B cell (primary cell): ENCODE data around the gene METTL9. TPM values are rescaled to one million over a fixed set of nuclear protein-coding genes. Genes with fewer than 3 reads are reported as not detected.

Experiments
- ATAC-seq: fragments of 200-7000 bp; cut with Tn5 transposase; one replicate; pipeline ENCODE4 v1.10.0; 2021; ENCODE audit warnings: low read depth, mild to moderate bottlenecking, moderate number of reproducible peaks, moderate library complexity
- CTCF ChIA-PET: fragments of 350-600 bp; sonication (Branson Sonifier 250); formaldehyde crosslinking; loops from one replicate; lab custom pipeline; 2021; ENCODE audit warnings: antibody characterized with exemption, inconsistent platforms; lab: Charles Lee
- POLR2A ChIA-PET: fragments of 350-600 bp; sonication (Branson Sonifier 250); formaldehyde crosslinking; loops from one replicate; lab custom pipeline; 2021; ENCODE audit warnings: antibody characterized with exemption; lab: Charles Lee
- DNase-seq: peaks from one replicate; pipeline ENCODE4 v3.0.0; 2013
- H2AFZ ChIP-seq: 2 replicates; pipeline ENCODE4 v1.6.1; 2012; ENCODE audit warnings: mild to moderate bottlenecking, low read depth, low read length; ENCODE audit not compliant: insufficient read depth, poor library complexity, severe bottlenecking
- H3K27ac ChIP-seq, 2 donors: 1 replicate in 1 of 2; 2 replicates in 1 of 2; pipeline ENCODE4 v1.5.1; 2012 to 2013; ENCODE audit warnings: low read length in 2 of 2, mild to moderate bottlenecking in 2 of 2, moderate library complexity in 1 of 2
- H3K27me3 ChIP-seq, 4 experiments: fragments of 200-600 bp in 1 of 4; sonication (generic) in 1 of 4; replicated peaks in 1 of 4; 1 replicate in 2 of 4; 2 replicates in 2 of 4; pipeline versions ENCODE4 v1.6.1 to v1.7.0; 2013 to 2016; ENCODE audit warnings: low read length in 3 of 4, mild to moderate bottlenecking in 2 of 4, mixed read lengths in 1 of 4, moderate library complexity in 1 of 4; ENCODE audit not compliant: insufficient read depth in 4 of 4, control insufficient read depth in 3 of 4; ENCODE audit errors: control extremely low read depth in 1 of 4
- H3K36me3 ChIP-seq, 2 experiments: replicated peaks in 1 of 2; 1 replicate in 1 of 2; 2 replicates in 1 of 2; pipeline versions ENCODE4 v1.6.1 to v1.7.1; 2013; ENCODE audit warnings: low read length in 1 of 2; ENCODE audit not compliant: insufficient read depth in 2 of 2, control insufficient read depth in 1 of 2; ENCODE audit errors: control extremely low read depth in 1 of 2, extremely low read depth in 1 of 2
- H3K4me1 ChIP-seq, 2 donors: fragments of 200-600 bp in 1 of 2; sonication (generic) in 1 of 2; 1 replicate in 1 of 2; 2 replicates in 1 of 2; pipeline versions ENCODE4 v1.5.1 to v1.6.1; 2013 to 2017; ENCODE audit warnings: low read length in 2 of 2; ENCODE audit not compliant: control insufficient read depth in 2 of 2, insufficient read depth in 2 of 2
- H3K4me2 ChIP-seq: replicated peaks from 2 replicates; pipeline ENCODE3; 2012; ENCODE audit warnings: mild to moderate bottlenecking, low read depth, low read length; ENCODE audit not compliant: poor library complexity, severe bottlenecking
- H3K4me3 ChIP-seq, 5 experiments: fragments of 200-600 bp in 1 of 5; sonication (generic) in 1 of 5; 1 replicate in 3 of 5; 2 replicates in 2 of 5; pipeline versions ENCODE4 v1.5.1 to v1.7.0; 2011 to 2016; ENCODE audit warnings: low read length in 4 of 5, mild to moderate bottlenecking in 4 of 5, low read depth in 2 of 5, control low read depth in 1 of 5, moderate library complexity in 1 of 5; ENCODE audit not compliant: insufficient read depth in 1 of 5; ENCODE audit errors: control extremely low read depth in 1 of 5, extremely low read depth in 1 of 5
- H3K79me2 ChIP-seq: fragments of 200-600 bp; sonication (generic); one replicate; pipeline ENCODE4 v1.6.0; 2016; ENCODE audit warnings: low read length; ENCODE audit not compliant: control insufficient read depth, insufficient read depth
- H3K9ac ChIP-seq: fragments of 200-600 bp; sonication (generic); 2 replicates; pipeline ENCODE4 v1.6.1; 2017; ENCODE audit warnings: mild to moderate bottlenecking, low read length, moderate library complexity
- H3K9me3 ChIP-seq, 3 donors: one replicate each; pipeline versions ENCODE4 v1.6.1 to v1.7.1; 2013; ENCODE audit warnings: low read length in 2 of 3; ENCODE audit not compliant: control insufficient read depth in 2 of 3, insufficient read depth in 1 of 3; ENCODE audit errors: control extremely low read depth in 1 of 3
- H4K20me1 ChIP-seq: 2 replicates; pipeline ENCODE4 v1.6.0; 2012; ENCODE audit warnings: mild to moderate bottlenecking, low read length; ENCODE audit not compliant: insufficient read depth, control insufficient read depth, poor library complexity, severe bottlenecking
- H3K27ac Mint-ChIP-seq: one replicate; pipeline ENCODE4 v1.8.0; 2021; ENCODE audit warnings: mixed read lengths
- H3K27me3 Mint-ChIP-seq: one replicate; pipeline ENCODE4 v1.8.0; 2021; ENCODE audit warnings: mixed read lengths
- H3K4me1 Mint-ChIP-seq: one replicate; pipeline ENCODE4 v1.8.0; 2021; ENCODE audit warnings: mixed read lengths
- H3K4me3 Mint-ChIP-seq: one replicate; pipeline ENCODE4 v1.8.0; 2021; ENCODE audit warnings: mixed read lengths
- H3K9me3 Mint-ChIP-seq: one replicate; pipeline ENCODE4 v1.8.0; 2022; ENCODE audit warnings: mixed read lengths; ENCODE audit not compliant: insufficient read depth
- EZH2 ChIP-seq: IDR thresholded peaks from 2 replicates; pipeline ENCODE4 v1.6.1; 2012; ENCODE audit warnings: borderline replicate concordance, low read depth, mild to moderate bottlenecking, moderate library complexity, low read length; ENCODE audit not compliant: insufficient read depth, poor library complexity, severe bottlenecking
- WGBS: methylation state at CpG from one replicate; pipeline ENCODE4 v1.1.5; 2013; ENCODE audit warnings: missing lambda C conversion rate; ENCODE audit not compliant: insufficient coverage; 5-methylcytosine and 5-hydroxymethylcytosine counted together
- intact Hi-C: fragments of 100-400 bp; cut with micrococcal nuclease; formaldehyde crosslinking; loops from one replicate; pipeline ENCODE4 v1.10.0; 2022
- polyA plus RNA-seq: library from polyadenylated mRNA; depleted of rRNA; stranded (reverse); fragments of >200 nt; gene quantifications from 2 replicates; pipeline ENCODE4 v1.2.3, GENCODE V29; 2012
- total RNA-seq, 2 donors: library from RNA; stranded (reverse); fragments of 120-200 nt in 1 of 2; gene quantifications; 1 replicate in 1 of 2; 2 replicates in 1 of 2; pipeline versions ENCODE4 v1.2.3 to v1.2.4, GENCODE V29; 2013 to 2022
- TF ChIP-seq, protein P1 (sequence below): fragments of 200-600 bp; IDR thresholded peaks from one replicate; pipeline ENCODE4 v1.8.0; 2022; ENCODE audit warnings: antibody characterized with exemption, mild to moderate bottlenecking

The METTL9 gene
- total and polyA plus RNA-seq, 2 donors (not counting 1 experiment from before 2014, with no cell fraction given): 34.0 to 57.7 TPM

DNA sequence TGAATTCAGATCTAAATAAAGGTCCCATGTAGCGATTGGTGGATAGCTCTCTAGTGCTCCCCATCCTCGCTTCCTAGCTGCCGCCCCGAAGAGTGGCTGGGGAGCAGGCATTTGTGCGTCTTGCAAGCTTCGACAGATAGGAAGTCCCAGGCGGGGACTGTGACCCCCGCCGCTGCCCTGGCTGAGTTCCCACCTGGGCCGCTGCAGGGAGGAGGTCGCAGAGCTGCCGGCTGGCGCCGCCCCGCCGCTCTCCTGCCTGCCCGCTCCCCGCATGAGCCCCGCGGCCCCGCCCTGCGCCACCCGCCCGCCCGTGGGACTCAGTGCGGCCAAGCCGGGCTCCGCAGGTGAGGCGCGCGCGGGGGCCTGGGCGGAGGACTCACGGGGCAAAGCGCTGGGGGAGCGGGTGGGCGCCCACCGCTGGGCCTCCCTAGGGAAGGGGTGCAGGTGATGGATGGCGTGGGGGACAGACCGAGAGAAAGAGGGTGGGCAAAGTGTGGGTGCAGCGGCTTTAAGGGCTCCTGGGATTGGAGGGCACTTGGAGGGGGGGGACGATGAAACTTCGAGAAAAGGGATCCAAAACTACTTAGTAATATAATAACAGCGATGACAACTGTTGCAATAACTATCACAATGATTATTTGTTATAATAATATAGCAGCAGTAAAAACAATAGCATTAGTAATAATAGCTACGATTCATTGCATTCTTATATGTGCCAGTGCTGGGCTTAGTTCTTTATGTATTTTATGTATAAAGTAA, 64.7 kb downstream of the METTL9 start, which contains the start of gene OTOA:
Gene OTOA (plus strand): TSS at position 80 of the 759 bp plus-strand sequence. CDS start 14,547 bp downstream, outside the sequence.
- peak within 1 kb of the TSS in 4 of 5 experiments; percentile 25 to 69 (median 46) for H3K4me3 ChIP-seq
- peaks cover 37% of the 10 kb centered on the region for H3K4me1 Mint-ChIP-seq

More for the DNA sequence above, 64.7 kb downstream of the METTL9 start, which contains the start of gene OTOA:
- ChIA-PET CTCF (interaction anchor here (0.8 to 1.6 kb wide), 5 partner anchors 8 to 45 kb away, joined by 3 to 6 read pairs (median 3); no protein-coding TSS in a partner anchor), POLR2A (no interaction called here)
- H3K4me1 ChIP-seq: peaks cover 35 to 43% of the 10 kb centered on the region in 2 donors
- no peaks in the 10 kb centered on the region for H4K20me1 ChIP-seq
- H3K27ac Mint-ChIP-seq: peak within 1 kb of the TSS; percentile 50
- H3K27me3 ChIP-seq: peaks cover 0 to 9% (median 3%) of the 10 kb centered on the region in 4 experiments
- no peak within 1 kb of the TSS for H3K27ac ChIP-seq
- intact Hi-C loops: no loop called here
- H3K4me3 Mint-ChIP-seq: peak within 1 kb of the TSS; percentile 90
- TF ChIP-seq, protein P1, sequence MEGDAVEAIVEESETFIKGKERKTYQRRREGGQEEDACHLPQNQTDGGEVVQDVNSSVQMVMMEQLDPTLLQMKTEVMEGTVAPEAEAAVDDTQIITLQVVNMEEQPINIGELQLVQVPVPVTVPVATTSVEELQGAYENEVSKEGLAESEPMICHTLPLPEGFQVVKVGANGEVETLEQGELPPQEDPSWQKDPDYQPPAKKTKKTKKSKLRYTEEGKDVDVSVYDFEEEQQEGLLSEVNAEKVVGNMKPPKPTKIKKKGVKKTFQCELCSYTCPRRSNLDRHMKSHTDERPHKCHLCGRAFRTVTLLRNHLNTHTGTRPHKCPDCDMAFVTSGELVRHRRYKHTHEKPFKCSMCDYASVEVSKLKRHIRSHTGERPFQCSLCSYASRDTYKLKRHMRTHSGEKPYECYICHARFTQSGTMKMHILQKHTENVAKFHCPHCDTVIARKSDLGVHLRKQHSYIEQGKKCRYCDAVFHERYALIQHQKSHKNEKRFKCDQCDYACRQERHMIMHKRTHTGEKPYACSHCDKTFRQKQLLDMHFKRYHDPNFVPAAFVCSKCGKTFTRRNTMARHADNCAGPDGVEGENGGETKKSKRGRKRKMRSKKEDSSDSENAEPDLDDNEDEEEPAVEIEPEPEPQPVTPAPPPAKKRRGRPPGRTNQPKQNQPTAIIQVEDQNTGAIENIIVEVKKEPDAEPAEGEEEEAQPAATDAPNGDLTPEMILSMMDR: no peak
- TF ChIP-seq EZH2: no peak
- H3K79me2 ChIP-seq: no peaks in the 10 kb centered on the region
- no peaks in the 10 kb centered on the region for H3K9me3 ChIP-seq
- DNase-seq: peak; percentile 62
- peak within 1 kb of the TSS; percentile 55 for H3K9ac ChIP-seq
- WGBS: 1% methylated on average over 40 of the region's 45 CpGs
- peak within 1 kb of the TSS; percentile 93 for H3K4me2 ChIP-seq
- no peaks in the 10 kb centered on the region for H3K36me3 ChIP-seq
- peaks cover 3% of the 10 kb centered on the region for H3K27me3 Mint-ChIP-seq
- ATAC-seq: peak; percentile 84
- no peaks in the 10 kb centered on the region for H3K9me3 Mint-ChIP-seq
- peak within 1 kb of the TSS; percentile 69 for H2AFZ ChIP-seq
